B cell (primary cell): Measurements from ENCODE around the gene KCNIP1.

Experiments
- EZH2 ChIP-seq: IDR thresholded peaks from 2 replicates; pipeline ENCODE4 v1.6.1; 2012; ENCODE audit warnings: borderline replicate concordance, low read depth, mild to moderate bottlenecking, moderate library complexity, low read length; ENCODE audit not compliant: insufficient read depth, poor library complexity, severe bottlenecking
- TF ChIP-seq, protein P1 (sequence below): fragments of 200-600 bp; IDR thresholded peaks from one replicate; pipeline ENCODE4 v1.8.0; 2022; ENCODE audit warnings: antibody characterized with exemption, mild to moderate bottlenecking

- TF ChIP-seq, protein P1, sequence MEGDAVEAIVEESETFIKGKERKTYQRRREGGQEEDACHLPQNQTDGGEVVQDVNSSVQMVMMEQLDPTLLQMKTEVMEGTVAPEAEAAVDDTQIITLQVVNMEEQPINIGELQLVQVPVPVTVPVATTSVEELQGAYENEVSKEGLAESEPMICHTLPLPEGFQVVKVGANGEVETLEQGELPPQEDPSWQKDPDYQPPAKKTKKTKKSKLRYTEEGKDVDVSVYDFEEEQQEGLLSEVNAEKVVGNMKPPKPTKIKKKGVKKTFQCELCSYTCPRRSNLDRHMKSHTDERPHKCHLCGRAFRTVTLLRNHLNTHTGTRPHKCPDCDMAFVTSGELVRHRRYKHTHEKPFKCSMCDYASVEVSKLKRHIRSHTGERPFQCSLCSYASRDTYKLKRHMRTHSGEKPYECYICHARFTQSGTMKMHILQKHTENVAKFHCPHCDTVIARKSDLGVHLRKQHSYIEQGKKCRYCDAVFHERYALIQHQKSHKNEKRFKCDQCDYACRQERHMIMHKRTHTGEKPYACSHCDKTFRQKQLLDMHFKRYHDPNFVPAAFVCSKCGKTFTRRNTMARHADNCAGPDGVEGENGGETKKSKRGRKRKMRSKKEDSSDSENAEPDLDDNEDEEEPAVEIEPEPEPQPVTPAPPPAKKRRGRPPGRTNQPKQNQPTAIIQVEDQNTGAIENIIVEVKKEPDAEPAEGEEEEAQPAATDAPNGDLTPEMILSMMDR = no peak
- TF ChIP-seq EZH2 = no peak
Observed at GRCh38 chr5:170720984-170721383, 217.2 kb downstream of the KCNIP1 start.
